Right lobe of liver (tissue), 4 donors: ENCODE data around the gene WASL.
A peak's percentile ranks its signal among the peaks of the same experiment; 100 is the strongest.

Experiments used
- POLR2A ChIP-seq: fragments of 450-650 bp; IDR thresholded peaks from one replicate; pipeline ENCODE4 v1.6.1; 2017; ENCODE audit warnings: antibody characterized with exemption, mild to moderate bottlenecking
- TF ChIP-seq, protein P1 (sequence below), 4 donors: fragments of 200-600 bp in 3 of 4; fragments of 450-650 bp in 1 of 4; IDR thresholded peaks; one replicate each; pipeline versions ENCODE4 v1.5.1 to v1.8.0; 2016 to 2022; ENCODE audit warnings: antibody characterized with exemption in 4 of 4, mild to moderate bottlenecking in 2 of 4
- donor health status: DM: no; HTN: no; CAD: no.
- donor health status: DM: no; HTN: no; CAD: no.
- donor health status: DM: no; HTN: yes; CAD: no.

DNA sequence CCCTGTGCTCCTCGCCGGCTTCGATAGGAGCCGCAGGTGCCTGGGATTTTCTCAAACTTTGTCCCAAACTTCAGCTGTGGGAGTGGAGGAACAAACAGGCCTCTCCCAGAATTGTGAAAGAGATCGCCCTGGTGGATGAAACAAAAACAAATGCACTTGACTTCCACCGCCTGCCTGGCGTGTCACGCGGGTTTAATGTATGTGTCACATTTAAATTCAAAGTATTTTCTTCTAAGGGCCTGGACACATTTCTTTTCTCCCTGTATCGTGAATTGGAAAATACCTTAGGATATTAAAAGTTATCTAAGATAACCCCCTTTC, 694 bp upstream of the WASL start:
- TF ChIP-seq, protein P1, sequence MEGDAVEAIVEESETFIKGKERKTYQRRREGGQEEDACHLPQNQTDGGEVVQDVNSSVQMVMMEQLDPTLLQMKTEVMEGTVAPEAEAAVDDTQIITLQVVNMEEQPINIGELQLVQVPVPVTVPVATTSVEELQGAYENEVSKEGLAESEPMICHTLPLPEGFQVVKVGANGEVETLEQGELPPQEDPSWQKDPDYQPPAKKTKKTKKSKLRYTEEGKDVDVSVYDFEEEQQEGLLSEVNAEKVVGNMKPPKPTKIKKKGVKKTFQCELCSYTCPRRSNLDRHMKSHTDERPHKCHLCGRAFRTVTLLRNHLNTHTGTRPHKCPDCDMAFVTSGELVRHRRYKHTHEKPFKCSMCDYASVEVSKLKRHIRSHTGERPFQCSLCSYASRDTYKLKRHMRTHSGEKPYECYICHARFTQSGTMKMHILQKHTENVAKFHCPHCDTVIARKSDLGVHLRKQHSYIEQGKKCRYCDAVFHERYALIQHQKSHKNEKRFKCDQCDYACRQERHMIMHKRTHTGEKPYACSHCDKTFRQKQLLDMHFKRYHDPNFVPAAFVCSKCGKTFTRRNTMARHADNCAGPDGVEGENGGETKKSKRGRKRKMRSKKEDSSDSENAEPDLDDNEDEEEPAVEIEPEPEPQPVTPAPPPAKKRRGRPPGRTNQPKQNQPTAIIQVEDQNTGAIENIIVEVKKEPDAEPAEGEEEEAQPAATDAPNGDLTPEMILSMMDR (IDR thresholded peaks at IDR 0.05): peak in 1 of 4 donors; percentile 13
- no peak for TF ChIP-seq POLR2A
